ENCODE results near the gene SLC41A2.
"Not testable (repeated sequence)": the region's sequence is repeated elsewhere in the genome, so short reads cannot be mapped to it uniquely, and the experiment has no call there.

SLC41A2 gene, protein sequence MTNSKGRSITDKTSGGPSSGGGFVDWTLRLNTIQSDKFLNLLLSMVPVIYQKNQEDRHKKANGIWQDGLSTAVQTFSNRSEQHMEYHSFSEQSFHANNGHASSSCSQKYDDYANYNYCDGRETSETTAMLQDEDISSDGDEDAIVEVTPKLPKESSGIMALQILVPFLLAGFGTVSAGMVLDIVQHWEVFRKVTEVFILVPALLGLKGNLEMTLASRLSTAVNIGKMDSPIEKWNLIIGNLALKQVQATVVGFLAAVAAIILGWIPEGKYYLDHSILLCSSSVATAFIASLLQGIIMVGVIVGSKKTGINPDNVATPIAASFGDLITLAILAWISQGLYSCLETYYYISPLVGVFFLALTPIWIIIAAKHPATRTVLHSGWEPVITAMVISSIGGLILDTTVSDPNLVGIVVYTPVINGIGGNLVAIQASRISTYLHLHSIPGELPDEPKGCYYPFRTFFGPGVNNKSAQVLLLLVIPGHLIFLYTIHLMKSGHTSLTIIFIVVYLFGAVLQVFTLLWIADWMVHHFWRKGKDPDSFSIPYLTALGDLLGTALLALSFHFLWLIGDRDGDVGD

DNA sequence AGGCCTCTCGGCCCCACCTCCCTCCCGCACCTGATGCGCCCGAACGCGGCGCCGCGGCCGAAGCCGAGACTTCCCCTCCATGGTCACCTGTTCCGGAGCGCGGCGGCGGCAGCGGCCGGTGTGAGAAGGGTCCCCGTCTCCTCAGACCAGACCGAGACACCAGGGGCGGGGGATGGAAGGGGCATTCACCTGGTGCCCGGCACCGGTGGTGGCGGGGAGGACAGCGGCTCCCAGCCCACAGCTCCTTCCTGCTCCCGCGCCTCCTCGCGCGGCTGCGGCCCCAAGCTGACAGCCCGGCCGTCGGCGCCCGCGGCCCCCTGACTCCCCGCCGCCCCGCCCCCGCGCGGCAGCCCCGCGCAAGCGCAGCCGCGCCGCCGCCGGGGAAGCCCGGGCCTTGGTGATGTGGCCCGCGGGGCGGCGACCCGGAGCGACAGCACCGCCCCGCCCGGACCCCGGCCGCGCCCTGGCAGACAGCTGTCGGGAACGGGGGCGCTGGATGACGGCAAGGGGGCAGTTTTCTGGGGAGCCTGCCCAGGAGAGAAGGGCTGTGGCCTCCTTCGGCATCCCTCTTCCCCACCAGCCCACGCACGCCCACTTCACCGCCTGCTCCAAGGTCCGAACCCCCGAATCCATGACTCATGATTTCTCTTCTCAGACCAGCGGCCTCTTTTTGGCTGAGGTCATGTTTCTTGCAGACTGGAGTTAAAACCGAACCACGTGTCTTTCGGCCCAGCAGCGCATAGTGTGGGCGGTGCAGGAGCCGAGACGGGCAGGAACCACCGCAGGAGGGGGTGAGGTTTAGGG is at the start of gene SLC41A2:
Gene SLC41A2, minus strand, starts transcription at position 290 of the 804 bp plus-strand sequence. CDS start 29,763 bp downstream, outside the sequence.
- DNase-seq = no peak

DNA sequence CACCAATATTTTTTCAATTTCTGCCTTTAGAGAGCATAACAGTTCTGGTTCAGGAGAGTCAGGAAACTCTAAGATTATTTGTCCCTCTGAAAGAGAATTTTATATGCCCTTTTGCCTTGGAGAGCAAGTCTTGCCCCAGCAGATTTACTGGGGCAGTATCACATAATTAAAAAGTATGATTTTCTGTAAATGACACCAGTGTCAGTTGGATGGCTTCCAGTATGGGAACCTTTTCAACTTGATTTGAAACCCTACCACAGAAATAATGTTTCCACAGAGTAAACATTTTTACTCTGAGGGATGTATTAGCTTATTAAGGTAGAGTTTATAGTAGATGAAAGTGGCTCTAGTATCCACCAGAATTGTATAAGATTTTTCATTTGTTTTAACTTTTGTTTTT is 43.4 kb upstream of the SLC41A2 start:
- no peak for DNase-seq

DNA sequence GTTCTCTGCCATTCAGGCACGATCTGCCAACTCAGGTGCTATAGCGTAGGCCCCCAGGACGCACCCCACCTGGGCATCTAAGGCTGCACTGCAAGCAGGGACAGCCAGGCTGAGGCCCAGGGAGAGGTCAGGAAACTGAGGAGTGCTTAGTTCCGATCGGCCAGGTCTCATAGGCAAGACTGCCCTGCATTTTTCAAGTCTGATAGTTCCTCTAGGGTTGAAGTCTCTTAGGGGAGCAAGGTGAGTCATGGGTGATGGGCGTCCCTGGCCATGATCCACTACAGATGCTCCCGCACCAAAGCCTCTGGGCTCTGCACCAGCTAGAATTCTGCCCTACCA is 41.2 kb upstream of the SLC41A2 start:
- DNase-seq = no peak

DNA sequence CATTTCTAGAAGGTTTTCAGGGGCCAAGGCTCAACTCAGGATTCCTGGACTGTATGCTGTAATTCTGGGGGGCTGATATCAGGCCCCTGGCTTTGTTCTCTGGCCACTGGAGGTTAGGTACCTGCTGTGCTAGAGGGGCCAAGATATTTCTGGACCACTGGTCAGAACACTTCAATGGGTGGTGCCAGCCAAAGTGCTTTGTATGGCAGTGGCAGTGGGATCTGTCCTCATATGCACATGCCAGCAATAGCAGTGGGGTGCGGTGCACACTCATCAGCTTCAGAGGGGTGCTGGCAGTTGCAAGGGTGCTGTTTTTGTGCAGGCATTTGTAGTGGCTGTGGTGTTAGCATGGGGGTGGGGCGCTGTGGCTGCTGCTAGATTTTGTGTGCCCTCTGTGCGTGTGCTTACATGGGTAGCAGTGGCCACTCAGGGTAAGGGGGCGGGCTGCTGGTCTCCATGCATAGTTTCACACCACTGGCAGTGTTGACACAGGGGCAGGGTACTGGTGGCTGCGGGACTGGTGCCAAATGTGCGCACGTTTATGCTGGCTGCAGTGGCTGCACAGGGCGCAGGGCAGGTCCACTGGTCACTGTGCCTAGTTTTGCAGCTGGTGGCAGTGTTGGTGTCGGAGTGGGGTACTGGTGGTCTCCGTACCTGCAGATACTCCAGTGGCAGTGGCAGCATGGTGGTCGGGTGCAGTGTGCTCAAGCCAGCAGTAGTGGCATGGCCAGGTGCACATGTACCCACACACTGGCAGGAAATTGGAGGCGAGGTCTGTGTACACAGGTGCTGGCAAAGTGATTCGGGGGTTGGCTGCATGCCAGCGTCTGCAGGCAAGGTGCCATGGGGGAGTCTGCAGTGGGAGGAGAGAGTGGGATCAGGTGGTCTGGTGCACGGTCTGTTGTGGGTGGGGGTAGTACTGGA is 40.6 kb upstream of the SLC41A2 start:
- peak; percentile 66 for DNase-seq

DNA sequence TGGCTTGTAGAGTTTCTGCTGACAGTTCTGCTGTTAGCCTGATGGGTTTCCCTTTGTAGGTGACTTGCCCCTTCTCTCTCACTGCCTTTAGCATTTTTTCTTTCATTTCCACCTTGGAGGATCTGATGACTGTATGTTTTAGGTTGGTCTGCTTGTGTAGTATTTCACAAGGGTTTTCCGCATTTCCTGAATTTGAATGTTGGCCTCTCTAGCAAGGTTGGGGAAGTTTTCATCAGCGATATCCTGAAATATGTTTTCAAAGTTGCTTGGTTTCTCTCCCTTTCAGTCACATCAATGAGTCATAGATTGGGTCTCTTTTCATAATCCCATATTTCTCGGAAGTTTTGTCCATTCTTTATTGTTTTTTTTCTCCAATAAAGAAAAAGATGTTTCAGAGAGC is 39.5 kb upstream of the SLC41A2 start:
- DNase-seq = no peak

DNA sequence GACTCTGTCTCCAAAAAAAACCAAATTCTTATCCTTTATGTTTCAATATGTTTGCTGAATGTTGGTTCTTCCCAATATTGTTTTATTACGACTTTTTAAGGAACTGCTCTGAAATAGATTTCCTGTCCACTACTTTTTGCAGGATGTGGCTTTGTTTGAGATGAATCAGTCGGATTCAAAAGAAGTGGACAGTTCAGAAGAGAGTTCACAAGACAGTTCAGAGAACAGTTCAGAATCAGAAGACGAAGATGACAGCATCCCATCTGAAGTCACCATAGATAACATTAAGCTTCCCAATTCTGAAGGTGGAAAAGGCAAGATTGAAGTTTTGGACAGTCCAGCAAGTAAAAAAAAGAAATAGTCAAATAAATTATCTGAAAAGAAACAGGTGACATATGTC is 36.2 kb upstream of the SLC41A2 start:
- DNase-seq = no peak

DNA sequence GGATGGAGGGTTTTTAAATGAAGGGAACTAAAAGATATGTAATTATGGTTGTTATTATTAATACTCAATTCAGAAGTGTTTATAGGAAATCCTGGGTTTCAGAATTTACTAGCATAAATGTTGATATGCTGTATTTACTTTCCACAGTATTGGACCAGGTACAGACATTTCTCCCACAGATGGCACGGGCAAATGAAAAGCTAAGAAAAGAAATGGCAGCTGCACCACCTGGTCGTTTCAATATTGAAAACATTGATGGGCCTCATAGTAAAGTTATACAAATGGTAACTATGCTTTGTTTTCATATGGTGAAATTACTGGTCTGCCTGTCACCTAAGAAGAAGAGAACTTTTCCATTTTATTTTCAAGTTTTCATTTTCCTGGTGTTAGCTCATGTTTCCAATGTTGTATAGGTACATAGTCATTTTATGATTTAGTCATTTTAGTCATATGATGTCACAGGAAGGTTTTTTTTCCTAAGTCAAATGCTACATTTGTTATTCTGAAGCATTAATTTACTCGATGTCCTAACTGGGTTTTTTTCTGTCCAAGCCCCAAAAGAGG is 33.6 kb upstream of the SLC41A2 start:
- no peak for DNase-seq

DNA sequence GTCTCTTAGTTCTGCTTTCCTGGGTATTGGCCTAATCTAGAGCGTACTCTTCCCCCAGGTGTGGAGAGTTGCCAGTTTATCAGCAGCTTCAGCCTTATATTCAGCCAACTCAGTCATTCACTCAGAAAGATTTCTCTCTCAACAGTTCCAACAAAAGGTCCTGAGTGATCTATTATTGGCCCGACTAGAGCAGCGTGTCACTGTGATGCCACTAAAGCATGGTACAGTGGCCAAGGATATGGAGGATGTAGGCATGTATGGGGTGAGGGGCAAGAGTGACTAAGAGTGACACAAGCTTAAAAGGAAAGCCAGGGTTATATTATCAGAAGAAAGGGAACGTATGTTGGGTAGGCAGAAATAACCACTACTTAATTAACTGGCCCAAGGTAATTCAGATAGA is 32.9 kb upstream of the SLC41A2 start:
- no peak for DNase-seq

DNA sequence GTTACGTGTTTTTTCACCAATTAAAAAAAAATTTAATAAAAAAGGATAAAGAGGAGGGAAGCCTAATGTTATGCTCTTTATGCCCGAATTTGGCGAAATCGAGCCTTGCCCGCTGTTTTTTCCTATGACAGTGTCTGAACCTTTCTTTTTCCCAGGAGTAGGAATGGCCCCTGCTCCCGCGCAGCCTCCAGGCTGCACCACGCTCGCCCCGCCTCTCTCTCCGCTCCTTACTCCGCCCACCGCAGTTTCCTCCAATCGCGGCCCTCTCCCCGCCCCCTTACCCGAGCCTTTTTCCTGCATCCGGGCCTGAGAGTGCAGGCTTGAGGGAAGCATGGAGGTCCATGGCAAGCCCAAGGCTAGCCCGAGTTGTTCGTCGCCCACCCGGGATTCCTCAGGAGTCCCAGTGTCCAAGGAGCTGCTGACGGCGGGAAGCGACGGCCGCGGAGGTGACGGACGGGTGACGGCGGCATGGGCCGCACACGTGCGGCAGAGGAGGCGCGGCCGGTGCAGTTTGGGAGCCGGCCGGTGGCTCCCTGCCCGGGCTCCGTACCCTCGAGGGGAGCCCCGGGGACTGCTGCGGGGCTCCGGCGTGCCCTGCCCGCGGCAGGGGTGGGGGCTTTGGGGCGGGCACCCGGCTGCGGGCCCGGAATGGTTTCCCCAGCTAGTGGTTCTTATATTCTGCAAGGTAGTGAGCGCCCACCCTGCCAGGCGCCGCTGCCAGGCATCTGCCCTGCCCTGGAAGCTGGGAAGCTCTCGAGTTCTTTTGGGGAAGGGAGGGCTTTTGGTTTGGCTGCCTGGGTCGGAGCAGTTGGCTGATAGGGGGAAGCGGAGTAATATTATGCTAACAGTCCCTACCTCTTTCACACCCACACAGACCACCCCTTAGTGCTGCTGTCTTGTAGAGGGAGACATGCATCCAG is 28.2 kb upstream of the SLC41A2 start, which contains the start of gene NOPCHAP1:
Gene NOPCHAP1, plus strand, starts transcription at position 295 of the 920 bp plus-strand sequence. Its CDS starts 37 bp downstream, at position 332.
- peak; percentile 10 for DNase-seq

DNA sequence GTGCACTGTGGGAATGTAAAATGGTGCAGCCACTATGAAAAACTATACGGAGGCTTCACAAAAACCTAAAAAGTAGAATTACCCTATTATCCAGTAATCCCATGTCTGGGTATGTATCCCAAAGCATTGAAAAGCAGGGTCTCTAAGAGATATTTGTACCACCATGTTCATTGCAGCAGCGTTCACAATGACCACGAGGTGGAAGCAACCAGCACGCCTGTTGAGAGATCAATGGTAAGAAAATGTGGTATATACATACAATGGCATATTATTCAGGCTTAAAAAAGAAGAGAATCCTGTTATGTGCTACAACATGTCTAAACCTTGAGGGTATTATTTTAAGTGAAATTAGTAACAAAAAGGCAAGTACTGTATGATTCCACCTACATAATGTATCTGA is 27.1 kb upstream of the SLC41A2 start:
- no peak for DNase-seq

DNA sequence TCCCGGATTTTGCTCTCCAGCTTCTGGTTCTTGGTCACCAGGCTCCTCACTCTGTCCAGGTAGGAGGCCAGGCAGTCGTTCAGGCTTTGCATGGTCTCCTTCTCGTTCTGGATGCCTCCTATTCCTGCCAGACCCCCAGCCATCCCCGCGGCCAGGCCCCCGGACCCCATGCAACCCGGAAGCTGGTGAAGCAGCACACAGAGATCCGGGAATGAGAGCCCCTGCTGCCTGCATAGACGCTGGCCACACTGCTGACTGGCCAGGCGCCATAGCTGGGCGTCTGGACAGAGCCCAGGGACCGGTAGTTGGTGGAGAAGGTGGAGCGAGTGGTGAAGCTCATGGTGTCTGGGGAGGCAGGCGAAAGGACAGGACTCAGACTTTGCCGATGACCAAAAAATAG is 19.6 kb upstream of the SLC41A2 start:
- not testable (repeated sequence) for DNase-seq

DNA sequence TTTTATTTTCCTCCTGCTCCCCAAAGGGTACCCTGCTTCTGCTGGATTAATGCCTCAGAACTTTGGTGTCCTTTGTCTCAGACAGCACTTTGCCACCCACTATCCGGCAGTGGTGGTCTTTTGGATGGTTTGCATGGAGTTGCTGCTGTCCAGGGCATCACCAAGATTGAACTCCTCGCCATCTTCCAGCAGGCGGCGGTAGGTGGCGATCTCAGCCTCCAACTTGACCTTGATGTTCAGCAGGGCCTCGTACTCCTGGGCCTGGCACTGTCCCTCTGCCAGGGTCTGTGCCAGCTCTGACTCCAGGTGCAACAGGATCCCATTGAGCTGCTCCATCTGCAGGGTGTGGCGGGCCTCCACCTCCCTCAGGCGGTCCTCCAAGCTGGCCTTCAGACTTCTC is 18.6 kb upstream of the SLC41A2 start:
- no peak for DNase-seq

DNA sequence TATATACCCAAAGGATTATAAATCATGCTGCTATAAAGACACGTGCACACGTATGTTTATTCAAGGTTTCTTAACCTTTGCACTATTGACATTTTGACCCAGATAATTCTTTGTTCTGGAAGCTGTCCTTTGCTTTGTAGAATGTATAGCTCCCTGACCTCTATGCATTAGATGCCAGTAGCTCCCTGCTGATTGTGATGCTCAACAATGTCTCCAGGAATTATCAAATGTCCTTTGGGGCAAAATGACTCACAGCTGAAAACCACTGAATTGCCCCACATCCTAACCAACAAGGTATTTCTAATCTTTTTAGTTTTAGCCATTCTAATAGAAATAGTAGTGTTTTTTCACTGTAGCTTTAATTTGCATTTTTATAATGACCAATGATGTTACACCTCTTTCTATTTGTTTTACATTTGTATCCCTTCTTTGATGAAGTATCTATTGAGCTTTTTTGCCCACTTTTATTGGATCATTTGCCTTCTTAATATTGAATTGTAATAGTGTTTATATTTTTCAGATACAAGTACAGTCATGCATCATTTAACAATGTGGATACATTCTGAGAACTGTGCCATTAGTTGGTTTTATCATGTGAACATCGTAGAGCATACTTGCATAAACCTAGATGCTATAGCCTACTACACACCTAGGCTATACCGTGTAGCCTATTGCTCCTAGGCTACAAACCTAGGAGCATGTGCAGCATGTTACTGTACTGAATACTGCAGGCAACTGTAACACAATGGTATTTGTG is 17.7 kb upstream of the SLC41A2 start:
- no peak for DNase-seq

DNA sequence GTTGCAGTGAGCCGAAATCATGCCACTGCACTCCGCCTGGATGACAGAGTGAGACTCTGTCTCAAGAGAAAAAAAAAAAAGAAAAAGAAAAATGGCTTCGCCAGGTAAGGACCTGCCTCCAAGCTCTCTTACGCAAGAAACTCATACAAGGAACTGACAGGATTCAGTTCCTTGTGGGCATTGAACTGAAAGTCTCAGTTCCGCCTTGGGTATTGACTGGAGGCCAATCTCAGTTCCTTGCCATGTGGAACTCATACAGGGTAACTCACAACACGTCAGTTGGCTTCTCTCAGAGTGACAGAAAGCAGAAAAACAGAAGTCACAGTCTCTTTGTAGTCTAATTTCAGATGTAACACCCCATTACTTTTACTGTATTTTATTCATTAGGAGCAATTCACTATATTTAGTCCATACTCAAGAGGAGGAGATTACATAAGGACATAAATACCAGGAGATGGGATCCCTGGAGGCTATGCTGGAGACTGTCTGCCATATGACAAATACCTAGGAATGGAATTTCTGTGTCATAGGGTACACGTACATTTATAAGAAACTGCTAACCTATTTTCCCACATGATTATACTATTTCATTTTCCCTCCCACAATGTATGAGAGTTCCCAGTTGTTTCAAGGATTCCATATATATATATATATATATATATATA is 16.7 kb upstream of the SLC41A2 start:
- DNase-seq = no peak

DNA sequence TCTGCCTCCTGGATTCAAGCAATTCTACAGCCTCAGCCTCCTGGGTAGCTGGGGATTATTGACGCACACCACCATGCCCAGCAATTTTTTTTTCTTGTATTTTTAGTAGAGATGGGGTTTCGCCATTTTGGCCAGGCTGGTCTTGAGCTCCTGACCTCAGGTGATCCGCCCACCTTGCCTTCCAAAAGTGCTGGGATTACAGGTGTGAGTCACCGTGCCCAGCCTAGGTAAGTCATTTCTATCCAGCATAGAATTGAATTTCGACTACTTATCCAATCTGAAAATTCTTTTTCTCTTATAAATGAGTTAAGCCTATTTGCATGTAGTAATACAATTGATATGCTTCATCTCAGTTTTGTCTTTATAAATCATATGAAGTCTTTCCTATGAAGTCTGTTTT is 15.2 kb upstream of the SLC41A2 start:
- DNase-seq = no peak

DNA sequence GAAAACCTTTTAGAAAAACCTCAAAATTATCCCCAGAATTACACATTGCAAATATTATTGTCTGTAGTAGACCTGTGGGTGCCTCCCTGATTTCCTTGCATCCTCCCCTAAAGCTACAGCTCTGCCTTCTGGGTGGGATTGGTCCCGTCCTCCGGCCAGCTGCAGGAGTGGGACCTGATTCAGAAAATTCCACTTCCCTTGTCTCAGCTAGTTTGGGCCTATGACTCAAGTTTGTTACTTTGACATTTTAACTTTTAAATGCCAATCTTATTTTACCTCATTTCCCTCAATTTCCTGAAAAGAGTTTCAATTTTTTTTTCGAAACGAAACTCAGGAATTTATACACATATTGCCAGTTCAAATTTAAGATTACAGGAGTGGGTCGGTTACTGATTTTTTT is 13.2 kb upstream of the SLC41A2 start:
- DNase-seq = no peak

DNA sequence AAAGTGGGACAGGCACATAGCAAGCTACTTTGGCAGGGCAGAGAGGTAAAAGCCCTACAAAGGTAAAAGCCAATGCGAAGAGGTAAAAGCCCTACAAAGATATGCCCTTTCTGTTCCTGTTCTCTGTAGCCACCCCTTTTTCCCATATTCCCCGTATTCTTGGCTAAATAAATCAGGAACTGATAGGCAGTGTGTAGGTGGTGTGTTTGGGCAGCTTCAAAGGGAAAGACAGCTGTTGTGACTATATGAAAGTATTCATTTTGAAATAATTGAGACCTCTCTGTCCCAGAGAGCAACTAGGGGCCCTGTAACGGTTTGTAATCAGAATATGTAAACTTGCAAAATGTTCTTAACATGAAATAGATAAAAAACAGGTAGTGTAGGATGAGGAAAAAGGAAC is 11.3 kb upstream of the SLC41A2 start:
- no peak for DNase-seq

DNA sequence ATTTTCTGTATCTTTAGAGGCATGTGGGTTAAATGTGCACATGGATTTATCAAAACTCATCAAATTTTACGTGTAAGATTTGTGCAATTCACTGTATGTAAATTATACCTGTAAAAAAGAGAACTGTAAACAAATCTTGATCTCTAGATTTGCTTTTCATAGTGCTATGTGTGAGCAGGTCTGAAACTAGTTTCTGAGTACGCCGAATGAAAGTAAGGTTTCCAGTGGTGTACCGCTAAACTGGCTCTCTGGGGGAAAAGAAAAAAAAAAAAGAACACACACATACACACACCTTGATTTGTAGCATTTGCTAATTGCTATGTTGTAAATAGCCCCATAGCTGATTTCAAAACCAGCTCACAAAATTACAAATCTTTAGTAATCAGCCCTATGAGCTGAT is 8.6 kb upstream of the SLC41A2 start:
- DNase-seq = no peak

DNA sequence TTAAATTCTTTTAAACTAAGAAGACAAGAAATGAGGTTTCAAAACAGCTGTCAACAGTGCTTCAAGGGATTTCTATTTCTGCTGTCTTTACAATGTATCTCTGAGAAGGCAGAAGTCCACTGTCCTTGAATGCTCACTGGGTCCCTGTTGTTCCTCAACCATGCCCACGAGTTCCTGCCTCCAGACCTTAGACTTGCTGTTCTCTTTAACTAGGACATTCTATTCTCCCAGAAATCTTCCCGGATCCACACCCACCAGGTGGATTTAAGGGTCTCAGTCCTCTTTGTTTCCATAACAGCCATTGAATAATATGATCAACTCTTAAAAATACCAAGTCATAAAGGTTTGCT is 6.7 kb upstream of the SLC41A2 start:
- DNase-seq = no peak

Data from NCI-H1436 treated with DMSO at 0.1 percent for 48 hours (cell line).